HEK293 (cell line): ENCODE data around the gene PROKR2.

Experiments
- BCL11B ChIP-seq: fragments of 450-650 bp; formaldehyde crosslinking; IDR thresholded peaks from 2 replicates; pipeline ENCODE4 v1.5.1; 2016; ENCODE audit warnings: low read depth, missing biosample characterization, missing genetic modification characterization
- TCF7L2 ChIP-seq: IDR thresholded peaks from 2 replicates; pipeline ENCODE4 v1.6.1; 2011; ENCODE audit warnings: low read depth, mild to moderate bottlenecking, inconsistent platforms, low read length, moderate library complexity, borderline replicate concordance
- ZBTB20 ChIP-seq: fragments of 450-650 bp; formaldehyde crosslinking; IDR thresholded peaks from 2 replicates; pipeline ENCODE4 v1.5.1; 2016; ENCODE audit warnings: missing biosample characterization, missing genetic modification characterization
- ZNF112 ChIP-seq: fragments of 450-650 bp; formaldehyde crosslinking; IDR thresholded peaks from 2 replicates; pipeline ENCODE4 v1.5.0; 2017; ENCODE audit warnings: missing biosample characterization, missing genetic modification characterization
- ZNF274 ChIP-seq, 2 experiments: fragments of 200-500 bp in 1 of 2; fragments of 450-650 bp in 1 of 2; sonication (Bioruptor generic) in 1 of 2; formaldehyde crosslinking in 1 of 2; IDR thresholded peaks; 2 replicates each; pipeline versions ENCODE4 v1.5.1 to v1.6.1; 2014 to 2016; ENCODE audit warnings: borderline replicate concordance in 1 of 2, inconsistent platforms in 1 of 2, low read length in 1 of 2, missing biosample characterization in 1 of 2, missing genetic modification characterization in 1 of 2
- ZNF530 ChIP-seq: fragments of 450-650 bp; formaldehyde crosslinking; IDR thresholded peaks from 2 replicates; pipeline ENCODE4 v1.5.1; 2016; ENCODE audit warnings: low read depth, missing biosample characterization, missing genetic modification characterization
- ZNF747 ChIP-seq: fragments of 450-650 bp; formaldehyde crosslinking; IDR thresholded peaks from 2 replicates; pipeline ENCODE4 v1.5.1; 2016; ENCODE audit warnings: missing biosample characterization, missing genetic modification characterization
- TF ChIP-seq, protein P1 (sequence below): fragments of 450-650 bp; formaldehyde crosslinking; IDR thresholded peaks from 2 replicates; pipeline ENCODE4 v1.5.1; 2016; ENCODE audit warnings: missing biosample characterization, missing genetic modification characterization
- TF ChIP-seq, protein P2 (sequence below): fragments of 450-650 bp; formaldehyde crosslinking; IDR thresholded peaks from 2 replicates; pipeline ENCODE4 v1.5.1; 2016; ENCODE audit warnings: missing biosample characterization, missing genetic modification characterization, low read depth
- TF ChIP-seq, protein P3 (sequence below): fragments of 450-650 bp; formaldehyde crosslinking; IDR thresholded peaks from 2 replicates; pipeline ENCODE4 v1.5.1; 2016; ENCODE audit warnings: missing biosample characterization, missing genetic modification characterization
- TF ChIP-seq, protein P4 (sequence below): fragments of 450-650 bp; formaldehyde crosslinking; optimal IDR thresholded peaks from 2 replicates; pipeline ENCODE3; 2016; ENCODE audit warnings: missing biosample characterization, mild to moderate bottlenecking, missing genetic modification characterization
- TF ChIP-seq, protein P5 (sequence below): fragments of 450-650 bp; formaldehyde crosslinking; IDR thresholded peaks from 2 replicates; pipeline ENCODE4 v1.5.1; 2016; ENCODE audit warnings: missing biosample characterization, missing genetic modification characterization

DNA sequence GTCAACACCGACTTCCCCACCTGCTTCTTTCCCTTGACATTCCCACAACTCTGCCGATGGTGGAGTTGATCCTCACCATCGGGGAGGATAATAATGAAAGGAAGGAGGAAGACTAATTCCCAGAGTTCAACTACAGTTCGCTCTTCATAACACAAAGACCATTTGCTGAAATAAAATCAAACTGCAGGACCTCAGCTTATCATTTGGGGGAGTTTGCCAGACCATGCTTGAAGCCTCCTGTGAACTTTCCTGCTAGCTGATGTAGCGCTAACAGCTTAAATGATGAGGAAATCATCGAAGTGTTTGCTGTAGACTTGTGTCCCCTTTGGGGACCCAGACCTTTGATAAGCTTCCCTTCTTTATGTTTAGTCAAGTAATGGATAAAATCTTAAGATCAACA lies 26.2 kb downstream of the PROKR2 start:
- no peak for TF ChIP-seq ZNF274 (IDR thresholded peaks at IDR 0.05; ENCODE audit: low read length)
- TF ChIP-seq ZNF274 (tag by site-specific recombination; IDR thresholded peaks at IDR 0.05; ENCODE audit: borderline replicate concordance), result no peak
- TF ChIP-seq, protein P1, sequence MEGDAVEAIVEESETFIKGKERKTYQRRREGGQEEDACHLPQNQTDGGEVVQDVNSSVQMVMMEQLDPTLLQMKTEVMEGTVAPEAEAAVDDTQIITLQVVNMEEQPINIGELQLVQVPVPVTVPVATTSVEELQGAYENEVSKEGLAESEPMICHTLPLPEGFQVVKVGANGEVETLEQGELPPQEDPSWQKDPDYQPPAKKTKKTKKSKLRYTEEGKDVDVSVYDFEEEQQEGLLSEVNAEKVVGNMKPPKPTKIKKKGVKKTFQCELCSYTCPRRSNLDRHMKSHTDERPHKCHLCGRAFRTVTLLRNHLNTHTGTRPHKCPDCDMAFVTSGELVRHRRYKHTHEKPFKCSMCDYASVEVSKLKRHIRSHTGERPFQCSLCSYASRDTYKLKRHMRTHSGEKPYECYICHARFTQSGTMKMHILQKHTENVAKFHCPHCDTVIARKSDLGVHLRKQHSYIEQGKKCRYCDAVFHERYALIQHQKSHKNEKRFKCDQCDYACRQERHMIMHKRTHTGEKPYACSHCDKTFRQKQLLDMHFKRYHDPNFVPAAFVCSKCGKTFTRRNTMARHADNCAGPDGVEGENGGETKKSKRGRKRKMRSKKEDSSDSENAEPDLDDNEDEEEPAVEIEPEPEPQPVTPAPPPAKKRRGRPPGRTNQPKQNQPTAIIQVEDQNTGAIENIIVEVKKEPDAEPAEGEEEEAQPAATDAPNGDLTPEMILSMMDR (tag by site-specific recombination), result no peak
- TF ChIP-seq, protein P2, sequence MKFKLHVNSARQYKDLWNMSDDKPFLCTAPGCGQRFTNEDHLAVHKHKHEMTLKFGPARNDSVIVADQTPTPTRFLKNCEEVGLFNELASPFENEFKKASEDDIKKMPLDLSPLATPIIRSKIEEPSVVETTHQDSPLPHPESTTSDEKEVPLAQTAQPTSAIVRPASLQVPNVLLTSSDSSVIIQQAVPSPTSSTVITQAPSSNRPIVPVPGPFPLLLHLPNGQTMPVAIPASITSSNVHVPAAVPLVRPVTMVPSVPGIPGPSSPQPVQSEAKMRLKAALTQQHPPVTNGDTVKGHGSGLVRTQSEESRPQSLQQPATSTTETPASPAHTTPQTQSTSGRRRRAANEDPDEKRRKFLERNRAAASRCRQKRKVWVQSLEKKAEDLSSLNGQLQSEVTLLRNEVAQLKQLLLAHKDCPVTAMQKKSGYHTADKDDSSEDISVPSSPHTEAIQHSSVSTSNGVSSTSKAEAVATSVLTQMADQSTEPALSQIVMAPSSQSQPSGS (tag by site-specific recombination), result no peak
- TF ChIP-seq, protein P3, sequence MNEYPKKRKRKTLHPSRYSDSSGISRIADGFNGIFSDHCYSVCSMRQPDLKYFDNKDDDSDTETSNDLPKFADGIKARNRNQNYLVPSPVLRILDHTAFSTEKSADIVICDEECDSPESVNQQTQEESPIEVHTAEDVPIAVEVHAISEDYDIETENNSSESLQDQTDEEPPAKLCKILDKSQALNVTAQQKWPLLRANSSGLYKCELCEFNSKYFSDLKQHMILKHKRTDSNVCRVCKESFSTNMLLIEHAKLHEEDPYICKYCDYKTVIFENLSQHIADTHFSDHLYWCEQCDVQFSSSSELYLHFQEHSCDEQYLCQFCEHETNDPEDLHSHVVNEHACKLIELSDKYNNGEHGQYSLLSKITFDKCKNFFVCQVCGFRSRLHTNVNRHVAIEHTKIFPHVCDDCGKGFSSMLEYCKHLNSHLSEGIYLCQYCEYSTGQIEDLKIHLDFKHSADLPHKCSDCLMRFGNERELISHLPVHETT (tag by site-specific recombination), result no peak
- TF ChIP-seq ZNF530 (tag by site-specific recombination), result no peak
- TF ChIP-seq ZNF747 (tag by site-specific recombination), result no peak
- TF ChIP-seq, protein P4, sequence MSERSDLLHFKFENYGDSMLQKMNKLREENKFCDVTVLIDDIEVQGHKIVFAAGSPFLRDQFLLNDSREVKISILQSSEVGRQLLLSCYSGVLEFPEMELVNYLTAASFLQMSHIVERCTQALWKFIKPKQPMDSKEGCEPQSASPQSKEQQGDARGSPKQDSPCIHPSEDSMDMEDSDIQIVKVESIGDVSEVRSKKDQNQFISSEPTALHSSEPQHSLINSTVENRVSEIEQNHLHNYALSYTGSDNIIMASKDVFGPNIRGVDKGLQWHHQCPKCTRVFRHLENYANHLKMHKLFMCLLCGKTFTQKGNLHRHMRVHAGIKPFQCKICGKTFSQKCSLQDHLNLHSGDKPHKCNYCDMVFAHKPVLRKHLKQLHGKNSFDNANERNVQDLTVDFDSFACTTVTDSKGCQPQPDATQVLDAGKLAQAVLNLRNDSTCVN (tag by site-specific recombination), result no peak
- no peak for TF ChIP-seq ZNF112 (tag by site-specific recombination)
- TF ChIP-seq ZBTB20 (tag by site-specific recombination), result no peak
- TF ChIP-seq, protein P5, sequence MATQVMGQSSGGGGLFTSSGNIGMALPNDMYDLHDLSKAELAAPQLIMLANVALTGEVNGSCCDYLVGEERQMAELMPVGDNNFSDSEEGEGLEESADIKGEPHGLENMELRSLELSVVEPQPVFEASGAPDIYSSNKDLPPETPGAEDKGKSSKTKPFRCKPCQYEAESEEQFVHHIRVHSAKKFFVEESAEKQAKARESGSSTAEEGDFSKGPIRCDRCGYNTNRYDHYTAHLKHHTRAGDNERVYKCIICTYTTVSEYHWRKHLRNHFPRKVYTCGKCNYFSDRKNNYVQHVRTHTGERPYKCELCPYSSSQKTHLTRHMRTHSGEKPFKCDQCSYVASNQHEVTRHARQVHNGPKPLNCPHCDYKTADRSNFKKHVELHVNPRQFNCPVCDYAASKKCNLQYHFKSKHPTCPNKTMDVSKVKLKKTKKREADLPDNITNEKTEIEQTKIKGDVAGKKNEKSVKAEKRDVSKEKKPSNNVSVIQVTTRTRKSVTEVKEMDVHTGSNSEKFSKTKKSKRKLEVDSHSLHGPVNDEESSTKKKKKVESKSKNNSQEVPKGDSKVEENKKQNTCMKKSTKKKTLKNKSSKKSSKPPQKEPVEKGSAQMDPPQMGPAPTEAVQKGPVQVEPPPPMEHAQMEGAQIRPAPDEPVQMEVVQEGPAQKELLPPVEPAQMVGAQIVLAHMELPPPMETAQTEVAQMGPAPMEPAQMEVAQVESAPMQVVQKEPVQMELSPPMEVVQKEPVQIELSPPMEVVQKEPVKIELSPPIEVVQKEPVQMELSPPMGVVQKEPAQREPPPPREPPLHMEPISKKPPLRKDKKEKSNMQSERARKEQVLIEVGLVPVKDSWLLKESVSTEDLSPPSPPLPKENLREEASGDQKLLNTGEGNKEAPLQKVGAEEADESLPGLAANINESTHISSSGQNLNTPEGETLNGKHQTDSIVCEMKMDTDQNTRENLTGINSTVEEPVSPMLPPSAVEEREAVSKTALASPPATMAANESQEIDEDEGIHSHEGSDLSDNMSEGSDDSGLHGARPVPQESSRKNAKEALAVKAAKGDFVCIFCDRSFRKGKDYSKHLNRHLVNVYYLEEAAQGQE, result no peak
- no peak for TF ChIP-seq BCL11B (tag by site-specific recombination)
- TF ChIP-seq TCF7L2, result no peak
